ENCODE results near the gene MBTPS1.

DNA sequence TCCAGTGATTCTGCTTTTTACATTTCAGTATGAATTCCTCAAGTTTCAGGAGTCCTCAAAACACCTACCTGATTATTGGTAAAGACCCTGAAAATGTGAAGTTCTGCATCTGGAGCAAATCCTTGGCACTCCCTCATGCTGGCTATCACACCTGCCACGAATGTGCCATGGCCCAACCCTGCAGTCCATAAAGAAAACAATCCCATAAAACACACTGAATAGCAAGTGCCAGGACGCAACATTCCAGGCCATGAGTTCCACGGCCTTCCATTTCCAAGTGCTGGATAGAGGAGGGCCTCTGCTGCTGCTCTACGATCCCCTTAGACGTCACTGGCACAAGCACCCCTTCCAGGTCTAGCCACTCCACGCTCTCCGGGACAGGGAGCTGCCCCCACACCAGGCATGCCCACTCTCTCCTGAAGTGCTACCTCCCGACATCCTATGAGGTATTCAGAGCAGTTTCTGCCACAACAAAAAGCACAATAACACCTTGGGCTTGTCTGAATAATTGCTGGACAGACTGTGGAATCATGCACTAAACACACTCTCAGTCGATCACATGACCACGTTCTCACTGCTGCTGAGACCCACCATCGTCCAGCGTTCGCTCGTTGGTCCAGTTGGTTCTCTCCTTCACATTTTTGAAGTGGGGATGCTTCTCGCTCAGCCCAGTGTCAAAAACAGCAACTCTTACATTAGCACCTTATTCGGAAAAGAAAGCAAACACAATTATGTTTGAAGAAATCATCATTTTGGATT, 23.4 kb downstream of the MBTPS1 start:
- TF ChIP-seq, protein P1, sequence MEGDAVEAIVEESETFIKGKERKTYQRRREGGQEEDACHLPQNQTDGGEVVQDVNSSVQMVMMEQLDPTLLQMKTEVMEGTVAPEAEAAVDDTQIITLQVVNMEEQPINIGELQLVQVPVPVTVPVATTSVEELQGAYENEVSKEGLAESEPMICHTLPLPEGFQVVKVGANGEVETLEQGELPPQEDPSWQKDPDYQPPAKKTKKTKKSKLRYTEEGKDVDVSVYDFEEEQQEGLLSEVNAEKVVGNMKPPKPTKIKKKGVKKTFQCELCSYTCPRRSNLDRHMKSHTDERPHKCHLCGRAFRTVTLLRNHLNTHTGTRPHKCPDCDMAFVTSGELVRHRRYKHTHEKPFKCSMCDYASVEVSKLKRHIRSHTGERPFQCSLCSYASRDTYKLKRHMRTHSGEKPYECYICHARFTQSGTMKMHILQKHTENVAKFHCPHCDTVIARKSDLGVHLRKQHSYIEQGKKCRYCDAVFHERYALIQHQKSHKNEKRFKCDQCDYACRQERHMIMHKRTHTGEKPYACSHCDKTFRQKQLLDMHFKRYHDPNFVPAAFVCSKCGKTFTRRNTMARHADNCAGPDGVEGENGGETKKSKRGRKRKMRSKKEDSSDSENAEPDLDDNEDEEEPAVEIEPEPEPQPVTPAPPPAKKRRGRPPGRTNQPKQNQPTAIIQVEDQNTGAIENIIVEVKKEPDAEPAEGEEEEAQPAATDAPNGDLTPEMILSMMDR (IDR thresholded peaks at IDR 0.05), result no peak
- TF ChIP-seq NR3C1 (CRISPR knock-in tag; conservative IDR thresholded peaks at IDR 0.05; ENCODE audit: low read depth) (no peak), ZBTB21 (CRISPR knock-in tag; IDR thresholded peaks at IDR 0.05; ENCODE audit: borderline replicate concordance) (no peak), ZNF416 (CRISPR knock-in tag; IDR thresholded peaks at IDR 0.05) (no peak), CREM (CRISPR knock-in tag; IDR thresholded peaks at IDR 0.05) (no peak)
- TF ChIP-seq, protein P2, sequence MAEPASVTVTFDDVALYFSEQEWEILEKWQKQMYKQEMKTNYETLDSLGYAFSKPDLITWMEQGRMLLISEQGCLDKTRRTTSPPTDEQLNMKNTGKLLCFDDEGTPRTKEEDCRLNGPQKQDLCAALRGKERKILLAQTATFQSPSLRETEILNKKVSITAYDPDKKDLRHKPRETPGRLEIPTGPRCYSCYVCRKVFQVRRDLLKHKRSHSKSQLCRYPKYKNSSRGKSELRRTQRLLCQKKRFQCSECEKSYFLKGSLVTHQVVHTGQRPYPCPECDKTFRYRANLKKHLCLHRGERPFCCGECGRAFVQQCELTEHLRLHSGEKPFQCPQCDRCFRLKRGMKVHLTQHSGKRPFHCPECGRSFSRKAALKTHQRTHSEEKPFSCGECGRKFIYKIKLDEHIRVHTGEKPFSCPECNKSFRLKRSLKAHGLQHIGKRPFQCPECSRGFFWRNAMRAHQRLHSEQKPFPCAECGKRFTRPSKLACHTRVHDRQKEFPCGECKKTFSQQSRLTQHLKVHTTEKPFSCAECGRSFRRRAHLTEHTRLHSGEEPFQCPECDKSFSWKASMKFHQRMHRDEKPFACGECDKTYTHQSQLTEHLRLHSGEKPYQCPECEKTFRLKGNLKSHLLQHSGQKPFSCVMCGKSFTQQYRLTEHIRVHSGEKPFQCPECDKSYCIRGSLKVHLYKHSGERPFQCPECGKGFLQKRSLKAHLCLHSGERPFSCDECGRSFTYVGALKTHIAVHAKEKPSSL (CRISPR knock-in tag; conservative IDR thresholded peaks at IDR 0.05), result no peak
- TF ChIP-seq, protein P3, sequence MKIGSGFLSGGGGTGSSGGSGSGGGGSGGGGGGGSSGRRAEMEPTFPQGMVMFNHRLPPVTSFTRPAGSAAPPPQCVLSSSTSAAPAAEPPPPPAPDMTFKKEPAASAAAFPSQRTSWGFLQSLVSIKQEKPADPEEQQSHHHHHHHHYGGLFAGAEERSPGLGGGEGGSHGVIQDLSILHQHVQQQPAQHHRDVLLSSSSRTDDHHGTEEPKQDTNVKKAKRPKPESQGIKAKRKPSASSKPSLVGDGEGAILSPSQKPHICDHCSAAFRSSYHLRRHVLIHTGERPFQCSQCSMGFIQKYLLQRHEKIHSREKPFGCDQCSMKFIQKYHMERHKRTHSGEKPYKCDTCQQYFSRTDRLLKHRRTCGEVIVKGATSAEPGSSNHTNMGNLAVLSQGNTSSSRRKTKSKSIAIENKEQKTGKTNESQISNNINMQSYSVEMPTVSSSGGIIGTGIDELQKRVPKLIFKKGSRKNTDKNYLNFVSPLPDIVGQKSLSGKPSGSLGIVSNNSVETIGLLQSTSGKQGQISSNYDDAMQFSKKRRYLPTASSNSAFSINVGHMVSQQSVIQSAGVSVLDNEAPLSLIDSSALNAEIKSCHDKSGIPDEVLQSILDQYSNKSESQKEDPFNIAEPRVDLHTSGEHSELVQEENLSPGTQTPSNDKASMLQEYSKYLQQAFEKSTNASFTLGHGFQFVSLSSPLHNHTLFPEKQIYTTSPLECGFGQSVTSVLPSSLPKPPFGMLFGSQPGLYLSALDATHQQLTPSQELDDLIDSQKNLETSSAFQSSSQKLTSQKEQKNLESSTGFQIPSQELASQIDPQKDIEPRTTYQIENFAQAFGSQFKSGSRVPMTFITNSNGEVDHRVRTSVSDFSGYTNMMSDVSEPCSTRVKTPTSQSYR (CRISPR knock-in tag; IDR thresholded peaks at IDR 0.05), result no peak
